OCI-LY7 (cell line): ENCODE measurements around the gene CYP4V2. TPM values are rescaled to one million over a fixed set of nuclear protein-coding genes. Genes with fewer than 3 reads are reported as not detected.

Source experiments
- BruUV-seq: library from RNA; stranded (reverse); fragments of 400-500 nt; replicated peaks from 2 replicates; lab custom pipeline; 2021; lab: Mats Ljungman, UMichigan
- CTCF ChIA-PET: fragments of 300-600 bp; sonication (Branson Sonifier 250); formaldehyde crosslinking; loops from one replicate; lab custom pipeline; 2022; ENCODE audit warnings: antibody characterized with exemption; ENCODE audit not compliant: unreplicated experiment; lab: Charles Lee
- POLR2A ChIA-PET: fragments of 300-600 bp; sonication (Branson Sonifier 250); formaldehyde crosslinking; loops from one replicate; lab custom pipeline; 2022; ENCODE audit warnings: antibody characterized with exemption; lab: Charles Lee
- DNase-seq: peaks from one replicate; pipeline ENCODE4 v3.0.0-alpha.2; 2015; ENCODE audit warnings: low spot score
- H2AFZ ChIP-seq: fragments of 200-600 bp; sonication (generic), shearing (Covaris generic); 2 replicates; pipeline ENCODE4 v1.6.1; 2014; ENCODE audit warnings: mild to moderate bottlenecking, antibody characterized with exemption, low read length, moderate library complexity
- H3K27ac ChIP-seq: fragments of 200-600 bp; sonication (generic); 2 replicates; pipeline ENCODE4 v1.5.1; 2014; ENCODE audit warnings: mixed run types, low read depth, mild to moderate bottlenecking, moderate library complexity, low read length, inconsistent platforms; ENCODE audit not compliant: poor library complexity, severe bottlenecking
- H3K36me3 ChIP-seq: fragments of 200-600 bp; sonication (generic); 2 replicates; pipeline ENCODE4 v1.6.1; 2014; ENCODE audit warnings: mild to moderate bottlenecking, antibody characterized with exemption, low read length, moderate library complexity, mixed read lengths; ENCODE audit not compliant: insufficient read depth
- H3K4me1 ChIP-seq: fragments of 200-600 bp; sonication (generic); 2 replicates; pipeline ENCODE4 v1.5.1; 2014; ENCODE audit warnings: mild to moderate bottlenecking, low read length; ENCODE audit not compliant: insufficient read depth, poor library complexity, severe bottlenecking
- H3K4me2 ChIP-seq: fragments of 200-600 bp; sonication (generic); 2 replicates; pipeline ENCODE4 v1.6.1; 2014; ENCODE audit warnings: mild to moderate bottlenecking, low read length
- H3K4me3 ChIP-seq: fragments of 200-600 bp; sonication (generic); 2 replicates; pipeline ENCODE4 v1.5.1; 2014; ENCODE audit warnings: mild to moderate bottlenecking, low read depth, low read length; ENCODE audit not compliant: poor library complexity, severe bottlenecking
- H3K79me2 ChIP-seq: fragments of 200-600 bp; sonication (generic); 2 replicates; pipeline ENCODE4 v1.6.1; 2016; ENCODE audit warnings: low read depth, mild to moderate bottlenecking, low read length, moderate library complexity, mixed read lengths; ENCODE audit not compliant: insufficient read depth
- H3K9me2 ChIP-seq: fragments of 200-600 bp; sonication (generic); 2 replicates; pipeline ENCODE4 v1.6.1; 2016; ENCODE audit warnings: mild to moderate bottlenecking, low read length, mixed read lengths; ENCODE audit not compliant: insufficient read depth
- H3K9me3 ChIP-seq: fragments of 200-600 bp; sonication (generic); 2 replicates; pipeline ENCODE4 v1.6.1; 2014; ENCODE audit warnings: mild to moderate bottlenecking, mixed run types, low read length, mixed read lengths
- H4K20me1 ChIP-seq: fragments of 200-600 bp; sonication (generic); 2 replicates; pipeline ENCODE4 v1.6.1; 2014; ENCODE audit warnings: mild to moderate bottlenecking, antibody characterized with exemption, low read length, moderate library complexity, mixed read lengths; ENCODE audit not compliant: insufficient read depth
- CTCF ChIP-seq: fragments of 200-600 bp; sonication (generic); conservative IDR thresholded peaks from 2 replicates; pipeline ENCODE4 v1.5.1; 2014; ENCODE audit warnings: mild to moderate bottlenecking, antibody characterized with exemption, low read length, moderate library complexity, mixed read lengths
- EZH2phosphoT487 ChIP-seq: fragments of 200-600 bp; sonication (generic); IDR thresholded peaks from 2 replicates; pipeline ENCODE4 v1.6.1; 2018; ENCODE audit warnings: low read depth, borderline replicate concordance, mild to moderate bottlenecking, mixed run types, antibody characterized with exemption, low read length, moderate library complexity, mixed read lengths
- intact Hi-C: fragments of 100-400 bp; cut with micrococcal nuclease; formaldehyde crosslinking; loops from one replicate; pipeline ENCODE4 v1.10.0; 2022; ENCODE audit not compliant: unreplicated experiment
- total RNA-seq, 2 experiments: library from RNA; depleted of rRNA in 1 of 2; stranded (reverse); fragments of >200 nt in 1 of 2; shearing (Covaris generic) in 1 of 2; gene quantifications; 2 replicates each; pipeline ENCODE4 v1.2.3, GENCODE V29; 2014 to 2022

CYP4V2 gene
- total RNA-seq, 2 experiments from 2014 or later, result 6.9 to 12.5 TPM

- H3K4me3 ChIP-seq, result no peak overlapping the region
- H3K79me2 ChIP-seq, result no peaks in the 10 kb centered on the region
- TF ChIP-seq EZH2phosphoT487 (no peak), CTCF (no peak)
- no peak overlapping the region for H3K4me2 ChIP-seq
- no peaks in the 10 kb centered on the region for H3K36me3 ChIP-seq
- ChIA-PET CTCF (no interaction called here), POLR2A (interaction anchor here (1.6 kb wide), 1 partner anchor 12 kb away, joined by 4 read pairs; the partner anchor contains the start of gene CYP4V2)
- DNase-seq, result no peak
- no peaks in the 10 kb centered on the region for H3K9me3 ChIP-seq
- no peak overlapping the region for H3K27ac ChIP-seq
- no peaks in the 10 kb centered on the region for H4K20me1 ChIP-seq
- peaks cover 6% of the 10 kb centered on the region for H3K4me1 ChIP-seq
- intact Hi-C loops, result loop anchor here (1.0 kb wide), 1 partner anchor 55 kb away; no protein-coding TSS in a partner anchor
- H2AFZ ChIP-seq, result no peak overlapping the region
- BruUV-seq, result no TSS peak
- no peaks in the 10 kb centered on the region for H3K9me2 ChIP-seq
Observed at GRCh38 chr4:186202490-186203140, 11.2 kb downstream of the CYP4V2 start.

- ChIA-PET POLR2A (no interaction called here), CTCF (no interaction called here)
- TF ChIP-seq CTCF, result no peak
- no peak for TF ChIP-seq EZH2phosphoT487
- no peak for DNase-seq
- BruUV-seq, result no TSS peak
- no peak overlapping the region for H3K4me2 ChIP-seq
- peaks cover 6% of the 10 kb centered on the region for H3K4me1 ChIP-seq
- H3K4me3 ChIP-seq, result no peak overlapping the region
- H3K36me3 ChIP-seq, result no peaks in the 10 kb centered on the region
- no peaks in the 10 kb centered on the region for H3K79me2 ChIP-seq
- no peaks in the 10 kb centered on the region for H4K20me1 ChIP-seq
- intact Hi-C loops, result no loop called here
- H3K27ac ChIP-seq, result no peak overlapping the region
- no peak overlapping the region for H2AFZ ChIP-seq
- no peaks in the 10 kb centered on the region for H3K9me3 ChIP-seq
- H3K9me2 ChIP-seq, result no peaks in the 10 kb centered on the region
Observed at GRCh38 chr4:186203406-186203805, 12.0 kb downstream of the CYP4V2 start.

GRCh38 chr4:186204103-186204559, 12.8 kb downstream of the CYP4V2 start:
- H3K4me3 ChIP-seq, result no peak overlapping the region

More at GRCh38 chr4:186204103-186204559, 12.8 kb downstream of the CYP4V2 start:
- Histone ChIP-seq H3K9me3 (no peaks in the 10 kb centered on the region), H3K27ac (no peak overlapping the region), H4K20me1 (no peaks in the 10 kb centered on the region), H3K9me2 (no peaks in the 10 kb centered on the region), H3K79me2 (no peaks in the 10 kb centered on the region), H3K36me3 (0 out of 2 replicates have a peak, but pooled peaks cover 2% of the 10 kb centered on the region), H3K4me1 (peaks cover 6% of the 10 kb centered on the region), H3K4me2 (no peak overlapping the region), H2AFZ (no peak overlapping the region)
- POLR2A ChIA-PET, result no interaction called here
- no peak for DNase-seq
- CTCF ChIA-PET, result no interaction called here
- intact Hi-C loops, result no loop called here
- TF ChIP-seq EZH2phosphoT487 (no peak), CTCF (no peak)
- no TSS peak for BruUV-seq
